ENCODE data around the gene TMUB2.

Gene TMUB2

DNA sequence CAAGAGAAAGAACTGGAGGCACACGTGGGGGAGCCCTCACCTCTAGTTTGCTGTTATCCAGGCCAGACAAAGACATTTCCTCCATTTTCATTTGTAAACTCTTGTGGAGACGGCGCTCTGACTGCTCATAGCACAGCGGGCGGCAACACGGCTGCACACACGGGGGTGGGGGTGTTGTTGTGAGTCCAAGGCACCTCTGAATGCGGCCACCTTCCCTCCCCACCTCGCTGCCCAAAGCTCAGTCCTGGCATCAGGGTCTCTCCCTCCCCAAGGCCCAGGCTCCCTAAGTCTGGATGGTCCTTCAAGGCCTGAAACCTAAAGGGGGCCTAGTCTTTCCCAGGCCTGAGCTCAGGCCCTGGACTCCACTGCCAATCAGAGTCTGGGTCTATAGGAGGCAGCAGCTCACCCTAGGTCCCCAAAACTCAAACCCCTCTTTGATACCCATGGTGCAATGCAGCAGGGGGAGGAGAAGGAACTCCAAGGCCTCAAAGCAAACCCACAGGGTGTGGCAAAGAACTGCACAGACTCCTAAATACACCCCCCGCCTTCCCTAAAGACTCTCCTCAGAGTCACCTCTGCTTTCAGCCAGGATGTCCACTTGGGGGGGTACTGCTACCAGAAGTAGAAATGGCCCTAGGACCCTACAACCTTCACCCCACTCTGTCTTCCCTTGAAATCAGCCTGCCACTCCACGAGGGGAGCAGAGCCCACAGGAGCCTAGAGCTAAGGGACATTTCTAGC, 11.4 kb downstream of the TMUB2 start:
- in situ Hi-C loops (cut with MboI; ENCODE audit: low pct_unique_long_range_greater_than_20kb, low sequenced_read_pairs, unreplicated experiment), result no loop called here
- TF ChIP-seq, protein P1, sequence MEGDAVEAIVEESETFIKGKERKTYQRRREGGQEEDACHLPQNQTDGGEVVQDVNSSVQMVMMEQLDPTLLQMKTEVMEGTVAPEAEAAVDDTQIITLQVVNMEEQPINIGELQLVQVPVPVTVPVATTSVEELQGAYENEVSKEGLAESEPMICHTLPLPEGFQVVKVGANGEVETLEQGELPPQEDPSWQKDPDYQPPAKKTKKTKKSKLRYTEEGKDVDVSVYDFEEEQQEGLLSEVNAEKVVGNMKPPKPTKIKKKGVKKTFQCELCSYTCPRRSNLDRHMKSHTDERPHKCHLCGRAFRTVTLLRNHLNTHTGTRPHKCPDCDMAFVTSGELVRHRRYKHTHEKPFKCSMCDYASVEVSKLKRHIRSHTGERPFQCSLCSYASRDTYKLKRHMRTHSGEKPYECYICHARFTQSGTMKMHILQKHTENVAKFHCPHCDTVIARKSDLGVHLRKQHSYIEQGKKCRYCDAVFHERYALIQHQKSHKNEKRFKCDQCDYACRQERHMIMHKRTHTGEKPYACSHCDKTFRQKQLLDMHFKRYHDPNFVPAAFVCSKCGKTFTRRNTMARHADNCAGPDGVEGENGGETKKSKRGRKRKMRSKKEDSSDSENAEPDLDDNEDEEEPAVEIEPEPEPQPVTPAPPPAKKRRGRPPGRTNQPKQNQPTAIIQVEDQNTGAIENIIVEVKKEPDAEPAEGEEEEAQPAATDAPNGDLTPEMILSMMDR (IDR thresholded peaks at IDR 0.05; ENCODE audit: extremely low read depth, insufficient read depth, missing control alignments), result peak; percentile 23

DNA sequence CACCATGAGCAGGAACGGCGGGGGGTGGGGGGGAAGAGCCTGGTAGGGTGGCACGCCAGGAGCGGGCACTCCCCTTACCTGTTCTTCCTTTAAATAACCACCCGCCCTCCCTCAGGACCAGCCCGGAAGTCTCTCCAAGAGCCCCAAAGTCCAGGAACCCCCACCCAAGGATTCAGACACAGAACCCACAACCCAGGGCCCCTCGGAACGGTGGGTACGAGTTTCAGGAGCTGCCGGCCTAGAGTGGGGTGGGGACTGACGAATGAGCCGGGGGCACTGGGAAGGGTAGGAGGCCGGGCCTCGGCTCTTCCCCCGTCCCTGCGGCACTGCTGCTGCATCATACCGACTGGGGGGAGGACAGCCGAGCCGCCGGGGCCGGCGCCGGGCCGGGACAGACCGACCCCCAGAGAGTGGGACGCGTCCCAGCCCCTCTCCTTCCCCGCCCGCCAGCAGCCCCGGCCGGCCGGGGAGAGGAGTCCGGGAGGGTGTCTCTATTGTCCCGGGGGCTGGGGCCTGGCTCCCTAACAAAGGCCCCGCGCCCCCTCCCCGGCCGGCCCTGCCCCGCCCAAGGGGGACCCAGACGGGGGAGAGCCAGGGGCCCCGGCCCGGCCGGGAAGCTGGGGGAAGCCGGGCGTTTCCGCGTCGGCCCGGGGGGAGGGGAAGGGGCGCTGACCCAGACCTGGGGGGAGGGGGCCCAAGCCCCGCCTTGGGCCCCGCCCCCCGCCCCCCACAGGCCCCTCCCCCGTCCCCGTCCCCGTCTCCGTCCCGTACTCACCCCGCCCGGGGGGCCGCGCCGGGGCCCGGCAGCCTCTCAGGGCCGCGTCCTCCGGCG, 12.2 kb downstream of the TMUB2 start:
- TF ChIP-seq, protein P1 (IDR thresholded peaks at IDR 0.05; ENCODE audit: extremely low read depth, insufficient read depth, missing control alignments), result no peak
- in situ Hi-C loops (cut with MboI; ENCODE audit: low pct_unique_long_range_greater_than_20kb, low sequenced_read_pairs, unreplicated experiment), result no loop called here
- peak; percentile 95 for DNase-seq (ENCODE audit: low spot score)

More for the DNA sequence above, 11.4 kb downstream of the TMUB2 start:
- peak; percentile 77 for DNase-seq (ENCODE audit: low spot score)

DNA sequence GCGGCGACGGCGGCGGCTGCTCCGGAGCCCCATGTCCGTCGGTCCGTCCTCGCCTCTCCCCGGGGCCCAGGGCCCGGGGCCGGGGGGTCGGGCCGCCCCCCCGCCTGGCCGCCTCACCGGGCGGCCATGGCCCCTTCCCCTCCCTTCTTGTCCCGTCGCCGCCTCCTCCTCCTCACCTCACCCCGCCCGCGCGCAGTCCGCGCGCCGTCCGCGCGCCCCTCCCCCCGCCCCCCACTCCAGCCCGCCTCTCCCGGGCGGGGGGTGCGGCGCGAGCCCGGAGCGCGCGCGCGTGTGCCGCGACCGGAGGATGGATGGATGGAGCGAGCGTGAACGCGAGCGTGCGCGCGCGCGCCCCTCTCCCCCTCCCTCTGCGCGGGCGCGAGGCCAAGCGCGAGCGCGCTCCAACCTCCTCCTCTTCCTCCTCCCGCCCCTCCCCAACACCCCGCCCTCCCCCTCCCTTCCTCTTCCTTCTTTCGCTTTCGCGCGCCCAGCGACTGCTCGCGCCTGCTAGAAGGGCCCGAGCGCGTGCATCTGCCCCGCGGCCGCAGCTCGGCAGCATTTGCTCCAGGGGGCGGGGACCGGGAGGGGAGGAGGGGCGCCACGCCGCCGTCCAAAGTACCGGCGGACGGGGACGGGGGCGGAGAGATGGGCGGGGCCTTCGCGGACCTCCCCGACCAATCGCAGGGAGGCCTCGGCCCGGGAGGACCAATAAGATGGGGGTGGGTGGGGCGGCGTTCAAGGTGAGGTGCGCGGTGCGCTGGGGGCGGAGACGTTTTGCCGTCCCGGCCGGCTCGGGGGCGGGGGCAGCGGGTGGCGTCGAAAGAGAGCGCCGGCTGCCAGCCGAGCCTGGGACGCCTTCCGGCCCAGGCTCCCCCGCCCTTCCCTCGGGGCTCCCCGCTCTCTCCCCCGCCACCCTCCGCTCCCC, 13.0 kb downstream of the TMUB2 start, which contains the start of gene ATXN7L3:
TSS of gene ATXN7L3 (minus strand) at position 332 of the 925 bp plus-strand sequence. CDS start 1,814 bp downstream, outside the sequence.
- in situ Hi-C loops (cut with MboI; ENCODE audit: low pct_unique_long_range_greater_than_20kb, low sequenced_read_pairs, unreplicated experiment), result loop anchor here (5.0 to 25.0 kb wide), 2 partner anchors 127 to 312 kb away; partner anchors contain the start of gene GPATCH8
- DNase-seq (ENCODE audit: low spot score), result peak; percentile 100
- TF ChIP-seq, protein P1 (IDR thresholded peaks at IDR 0.05; ENCODE audit: extremely low read depth, insufficient read depth, missing control alignments), result no peak

DNA sequence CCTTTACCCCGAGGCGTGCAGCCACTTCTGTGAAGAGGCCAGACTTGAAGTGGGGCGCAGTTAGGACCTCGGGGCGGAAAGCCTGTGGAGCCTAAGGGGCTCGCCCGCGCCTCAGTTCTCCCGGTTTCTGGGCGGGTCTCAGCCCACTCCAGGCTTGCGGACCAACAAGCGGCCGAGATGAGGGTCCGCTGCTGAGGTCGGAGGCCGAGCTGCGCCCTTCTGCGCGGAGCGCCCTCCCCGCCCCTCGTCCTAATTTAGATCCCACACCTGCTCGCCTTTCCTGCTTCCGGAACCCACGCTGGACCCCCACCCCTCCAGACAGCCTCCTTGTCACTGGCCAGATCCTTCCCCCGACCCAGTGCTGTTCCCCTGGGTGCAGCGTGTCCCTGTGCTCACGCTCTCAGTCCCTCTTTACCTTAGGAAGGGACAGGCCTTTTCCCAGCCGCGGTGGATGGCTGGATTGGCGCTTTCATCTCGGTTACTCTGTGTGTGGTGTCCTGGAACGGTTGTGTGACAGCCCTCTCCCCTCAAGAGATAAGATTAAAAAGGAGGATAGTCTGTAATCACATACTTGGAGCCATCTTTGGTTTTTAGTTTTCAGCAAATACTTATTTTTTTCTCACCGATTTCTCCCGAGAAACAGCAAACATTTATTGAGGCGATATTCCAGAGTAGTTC, 13.8 kb downstream of the TMUB2 start:
- TF ChIP-seq, protein P1 (IDR thresholded peaks at IDR 0.05; ENCODE audit: extremely low read depth, insufficient read depth, missing control alignments), result no peak
- in situ Hi-C loops (cut with MboI; ENCODE audit: low pct_unique_long_range_greater_than_20kb, low sequenced_read_pairs, unreplicated experiment), result loop anchor here (5.0 to 25.0 kb wide), 2 partner anchors 127 to 312 kb away; partner anchors contain the start of gene GPATCH8
- no peak for DNase-seq (ENCODE audit: low spot score)

DNA sequence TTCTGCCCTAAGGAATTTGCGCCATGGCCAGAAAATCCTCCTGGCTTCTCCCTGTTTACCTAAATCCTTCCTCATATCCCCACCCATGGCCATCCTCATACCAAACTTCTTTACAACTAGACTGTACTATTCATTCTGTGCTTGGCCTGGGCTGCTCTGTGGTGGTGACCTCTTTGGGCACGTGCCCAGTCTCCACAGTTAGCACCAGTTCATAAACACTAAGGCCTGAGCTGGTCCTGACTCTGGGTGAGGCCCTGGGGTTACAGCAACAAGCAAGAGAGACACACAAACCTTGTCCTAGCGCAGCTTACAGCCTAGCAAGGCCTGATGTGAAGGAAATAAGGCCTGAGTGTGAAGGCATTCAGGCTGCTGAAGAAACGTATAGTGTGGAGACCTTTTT, 16.0 kb downstream of the TMUB2 start:
- in situ Hi-C loops (cut with MboI; ENCODE audit: low pct_unique_long_range_greater_than_20kb, low sequenced_read_pairs, unreplicated experiment), result loop anchor here (5.0 to 25.0 kb wide), 2 partner anchors 125 to 310 kb away; partner anchors contain the start of gene GPATCH8
- no peak for DNase-seq (ENCODE audit: low spot score)

More for the DNA sequence above, 16.0 kb downstream of the TMUB2 start:
- TF ChIP-seq, protein P1 (IDR thresholded peaks at IDR 0.05; ENCODE audit: extremely low read depth, insufficient read depth, missing control alignments), result no peak
